Trophoblast cell (in vitro differentiated cells and primary cell): Measurements from ENCODE around the gene SPATA25.
"Not testable (repeated sequence)": the region's sequence is repeated elsewhere in the genome, so short reads cannot be mapped to it uniquely, and the experiment has no call there.

ENCODE experiments used
- DNase-seq, 2 donors: peaks; one replicate each; pipeline ENCODE4 v3.0.0-alpha.2; 2016
- H2AFZ ChIP-seq: 2 replicates; pipeline ENCODE4 v1.6.1; 2013; ENCODE audit warnings: low read length, moderate library complexity, mild to moderate bottlenecking; ENCODE audit not compliant: insufficient read depth, poor library complexity
- H2AK5ac ChIP-seq: 2 replicates; pipeline ENCODE4 v1.6.1; 2013; ENCODE audit warnings: mild to moderate bottlenecking, low read length
- H2BK120ac ChIP-seq: 2 replicates; pipeline ENCODE4 v1.6.1; 2013; ENCODE audit warnings: low read length, mild to moderate bottlenecking, moderate library complexity; ENCODE audit not compliant: insufficient read depth, poor library complexity
- H2BK12ac ChIP-seq: 2 replicates; pipeline ENCODE4 v1.6.1; 2013; ENCODE audit warnings: mild to moderate bottlenecking, low read length, moderate library complexity
- H2BK5ac ChIP-seq: 2 replicates; pipeline ENCODE4 v1.6.1; 2013; ENCODE audit warnings: low read length, low read depth, moderate library complexity, mild to moderate bottlenecking; ENCODE audit not compliant: poor library complexity
- H3K14ac ChIP-seq: 2 replicates; pipeline ENCODE4 v1.6.1; 2013; ENCODE audit warnings: mild to moderate bottlenecking, low read length
- H3K18ac ChIP-seq: 2 replicates; pipeline ENCODE4 v1.6.1; 2013; ENCODE audit warnings: mild to moderate bottlenecking, low read length
- H3K23ac ChIP-seq: 2 replicates; pipeline ENCODE4 v1.6.1; 2013; ENCODE audit warnings: low read length
- H3K27ac ChIP-seq: 2 replicates; pipeline ENCODE4 v1.5.1; 2013; ENCODE audit warnings: low read depth, mild to moderate bottlenecking, inconsistent platforms, low read length, moderate library complexity
- H3K27me3 ChIP-seq: 2 replicates; pipeline ENCODE4 v1.6.1; 2013; ENCODE audit warnings: inconsistent platforms, mild to moderate bottlenecking, low read length, moderate library complexity; ENCODE audit not compliant: insufficient read depth
- H3K36me3 ChIP-seq, 2 experiments: 1 replicate in 1 of 2; 2 replicates in 1 of 2; pipeline ENCODE4 v1.6.1; 2013; ENCODE audit warnings: low read length in 2 of 2, mild to moderate bottlenecking in 2 of 2, moderate library complexity in 1 of 2; ENCODE audit not compliant: insufficient read depth in 2 of 2, control insufficient read depth in 1 of 2
- H3K4ac ChIP-seq: 2 replicates; pipeline ENCODE4 v1.6.1; 2013; ENCODE audit warnings: low read depth, mild to moderate bottlenecking, low read length, moderate library complexity
- H3K4me1 ChIP-seq, 2 experiments: 1 replicate in 1 of 2; 2 replicates in 1 of 2; pipeline ENCODE4 v1.6.1; 2013; ENCODE audit warnings: low read length in 2 of 2, mild to moderate bottlenecking in 2 of 2, moderate library complexity in 1 of 2; ENCODE audit not compliant: insufficient read depth in 2 of 2, control insufficient read depth in 1 of 2
- H3K4me2 ChIP-seq: 2 replicates; pipeline ENCODE4 v1.6.1; 2013; ENCODE audit warnings: inconsistent platforms, mild to moderate bottlenecking, low read length, moderate library complexity
- H3K4me3 ChIP-seq: 2 replicates; pipeline ENCODE4 v1.5.1; 2013; ENCODE audit warnings: mild to moderate bottlenecking, low read depth, low read length, inconsistent platforms
- H3K79me1 ChIP-seq: one replicate; pipeline ENCODE4 v1.6.1; 2013; ENCODE audit warnings: low read length
- H3K79me2 ChIP-seq: 2 replicates; pipeline ENCODE4 v1.6.1; 2013; ENCODE audit warnings: low read length, mild to moderate bottlenecking; ENCODE audit not compliant: control insufficient read depth, insufficient read depth, poor library complexity
- H3K9ac ChIP-seq: 2 replicates; pipeline ENCODE4 v1.6.1; 2013; ENCODE audit warnings: mild to moderate bottlenecking, low read length
- H3K9me3 ChIP-seq: 2 replicates; pipeline ENCODE4 v1.6.1; 2013; ENCODE audit warnings: low read depth, mild to moderate bottlenecking, control low read depth, inconsistent platforms, low read length; ENCODE audit not compliant: insufficient read depth
- H4K12ac ChIP-seq: 2 replicates; pipeline ENCODE4 v1.6.1; 2013; ENCODE audit warnings: low read depth, mild to moderate bottlenecking, low read length, moderate library complexity
- H4K8ac ChIP-seq: 2 replicates; pipeline ENCODE4 v1.6.1; 2013; ENCODE audit warnings: low read depth, mild to moderate bottlenecking, low read length, moderate library complexity
- H4K91ac ChIP-seq: one replicate; pipeline ENCODE4 v1.6.1; 2013; ENCODE audit warnings: low read depth, mild to moderate bottlenecking, low read length, moderate library complexity
- WGBS: extraction: QIAGEN DNeasy Blood & Tissue Kit; methylation state at CpG from one replicate; pipeline ENCODE4 v1.1.7; 2013; ENCODE audit warnings: missing lambda C conversion rate; ENCODE audit not compliant: insufficient read length, insufficient coverage; ENCODE audit errors: extremely low coverage; 5-methylcytosine and 5-hydroxymethylcytosine counted together

SPATA25 gene

DNA sequence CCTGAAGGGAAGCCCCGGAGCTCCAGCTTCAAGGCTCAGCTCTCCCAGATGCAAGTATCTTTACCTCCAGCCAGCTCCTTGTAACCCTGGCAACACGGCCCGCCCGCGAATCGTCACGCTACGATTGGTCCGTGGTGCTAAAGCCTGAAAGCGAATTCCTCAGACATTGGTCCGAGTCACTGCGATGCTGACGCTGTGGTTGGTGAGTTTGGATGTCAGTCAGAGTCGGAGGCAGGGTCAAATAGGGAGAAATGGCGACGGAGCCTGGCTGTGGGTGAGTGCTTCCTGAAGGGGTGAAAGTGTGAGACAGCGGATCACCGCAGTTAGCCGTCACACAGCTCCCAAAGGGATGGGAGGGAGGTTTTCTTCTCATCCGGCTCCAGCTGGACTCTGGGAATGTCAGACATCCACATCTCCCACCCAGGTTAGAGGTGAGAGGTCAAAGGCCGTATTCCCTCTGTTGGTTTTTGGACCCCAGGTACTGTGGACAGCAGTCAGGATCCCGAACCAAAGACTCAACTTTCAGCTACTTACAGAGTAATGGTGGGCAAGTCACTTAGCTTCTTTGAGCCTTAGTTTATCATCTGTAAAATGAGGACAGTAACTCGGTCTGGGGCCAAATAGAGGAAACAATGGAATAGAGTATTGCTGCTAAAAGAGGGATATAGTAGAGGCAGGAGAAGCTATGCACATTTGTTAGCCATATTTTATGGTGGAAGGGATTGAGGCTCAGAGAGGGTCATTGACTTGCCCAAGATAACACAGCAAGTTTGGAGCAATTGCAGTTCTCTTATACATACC lies 6.2 kb downstream of the SPATA25 start, which contains the start of gene ZSWIM1:
Gene ZSWIM1 (plus strand): TSS at position 240 of the 801 bp plus-strand sequence. CDS start 1,366 bp downstream, outside the sequence.
- Histone ChIP-seq H3K18ac (peak within 1 kb of the TSS; percentile 24), H2BK12ac (no peak within 1 kb of the TSS), H3K36me3 (peaks cover 29 to 31% of the 10 kb centered on the region in 2 experiments), H3K9ac (peak within 1 kb of the TSS; percentile 77), H3K4me1 (no peaks in the 10 kb centered on the region), H3K23ac (no peak within 1 kb of the TSS), H3K27ac (no peak within 1 kb of the TSS), H3K4ac (peak within 1 kb of the TSS; percentile 82), H2BK120ac (no peak within 1 kb of the TSS), H3K27me3 (no peaks in the 10 kb centered on the region), H2AK5ac (peak within 1 kb of the TSS; percentile 27), H3K79me2 (peaks cover 3% of the 10 kb centered on the region), H3K9me3 (no peaks in the 10 kb centered on the region), H3K79me1 (peaks cover 3% of the 10 kb centered on the region), H2BK5ac (no peak within 1 kb of the TSS), H4K91ac (peak within 1 kb of the TSS; percentile 56), H3K4me3 (peak within 1 kb of the TSS; percentile 81), H3K4me2 (peak within 1 kb of the TSS; percentile 70), H3K14ac (peak within 1 kb of the TSS; percentile 68), H4K12ac (peak within 1 kb of the TSS; percentile 9), H4K8ac (peak within 1 kb of the TSS; percentile 89), H2AFZ (no peak within 1 kb of the TSS)
- DNase-seq, result peak; percentile 100
- WGBS, result no CpG with 5 or more reads among the region's 23 CpGs

DNA sequence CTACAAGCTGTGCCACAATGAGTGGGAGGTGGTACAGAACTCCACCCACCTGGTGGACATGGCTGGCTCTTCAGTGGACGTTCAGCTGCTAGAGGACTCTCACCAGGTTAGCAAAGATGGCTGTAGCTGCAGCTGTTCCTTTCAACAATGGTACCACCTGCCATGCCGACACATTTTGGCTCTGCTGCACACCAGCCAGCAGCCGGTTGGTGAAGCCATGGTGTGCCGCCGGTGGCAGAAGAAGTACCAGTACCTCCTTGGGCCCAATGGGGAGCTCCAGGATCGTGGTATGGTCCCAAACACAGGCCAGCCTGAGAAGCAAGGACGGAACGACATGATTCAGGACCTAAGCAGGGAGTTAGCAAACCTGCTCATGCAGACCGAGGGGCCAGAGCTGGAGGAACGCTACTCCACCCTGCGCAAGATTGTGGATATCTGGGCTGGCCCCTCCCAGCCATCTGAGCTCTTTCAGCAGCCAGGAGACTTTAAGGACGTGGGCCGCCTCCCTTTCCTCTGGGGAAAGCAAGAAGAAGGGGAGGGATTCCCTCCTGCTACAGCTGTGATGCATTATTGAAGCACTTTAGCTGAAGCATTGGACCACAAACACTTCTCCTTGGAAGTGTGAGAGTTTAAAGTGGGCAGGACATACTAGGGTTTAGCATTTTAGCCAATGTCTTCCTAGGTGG lies 9.2 kb downstream of the SPATA25 start:
- no peaks in the 10 kb centered on the region for H3K27me3 ChIP-seq
- H3K23ac ChIP-seq, result no peak overlapping the region
- no peak overlapping the region for H2AK5ac ChIP-seq
- no peak for DNase-seq
- H4K8ac ChIP-seq, result no peak overlapping the region
- H3K27ac ChIP-seq, result no peak overlapping the region
- H3K14ac ChIP-seq, result no peak overlapping the region
- no peak overlapping the region for H2AFZ ChIP-seq
- H3K18ac ChIP-seq, result no peak overlapping the region
- no peak overlapping the region for H3K4me2 ChIP-seq
- no peak overlapping the region for H3K9ac ChIP-seq
- H2BK120ac ChIP-seq, result no peak overlapping the region
- no CpG with 5 or more reads among the region's 13 CpGs for WGBS
- H3K9me3 ChIP-seq, result no peaks in the 10 kb centered on the region
- no peak overlapping the region for H3K4me3 ChIP-seq
- H4K12ac ChIP-seq, result no peak overlapping the region
- no peak overlapping the region for H2BK12ac ChIP-seq
- no peak overlapping the region for H3K4ac ChIP-seq
- H3K36me3 ChIP-seq, result peaks cover 21 to 22% of the 10 kb centered on the region in 2 experiments
- peaks cover 0 to 2% of the 10 kb centered on the region in 2 experiments for H3K4me1 ChIP-seq
- H4K91ac ChIP-seq, result no peak overlapping the region
- H2BK5ac ChIP-seq, result no peak overlapping the region
- peaks cover 3% of the 10 kb centered on the region for H3K79me1 ChIP-seq
- H3K79me2 ChIP-seq, result peaks cover 3% of the 10 kb centered on the region

DNA sequence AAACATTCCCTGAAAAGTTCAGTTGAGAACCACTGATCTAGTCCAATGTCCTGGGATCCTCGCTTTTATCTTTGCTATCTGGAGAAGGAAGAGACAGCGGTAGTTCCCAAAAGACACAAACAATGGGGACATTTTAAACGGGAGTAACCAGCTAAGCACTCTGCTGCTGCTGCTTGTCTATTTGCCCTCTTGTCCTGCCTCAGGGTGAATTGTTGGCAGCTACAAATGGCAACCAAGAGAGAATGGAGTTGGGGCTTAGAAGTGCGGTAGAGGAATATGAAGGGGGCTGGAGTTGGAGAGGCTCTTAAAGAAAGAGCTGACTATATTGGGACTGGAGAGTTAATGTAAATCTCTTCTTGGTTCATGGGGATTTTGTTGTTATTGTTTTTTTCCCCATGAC lies 12.8 kb downstream of the SPATA25 start:
- Histone ChIP-seq H3K27ac (no peak overlapping the region), H2AK5ac (no peak overlapping the region), H3K27me3 (no peaks in the 10 kb centered on the region), H3K14ac (no peak overlapping the region), H3K4me2 (no peak overlapping the region), H2BK5ac (no peak overlapping the region), H3K9me3 (no peaks in the 10 kb centered on the region), H3K9ac (no peak overlapping the region), H2BK12ac (no peak overlapping the region), H3K4ac (no peak overlapping the region), H3K79me1 (no peaks in the 10 kb centered on the region), H3K23ac (no peak overlapping the region), H3K4me3 (no peak overlapping the region), H4K12ac (no peak overlapping the region), H3K4me1 (peaks cover 5 to 10% of the 10 kb centered on the region in 2 experiments), H2AFZ (no peak overlapping the region), H3K79me2 (no peaks in the 10 kb centered on the region), H3K36me3 (peaks cover 12 to 14% of the 10 kb centered on the region in 2 experiments), H2BK120ac (no peak overlapping the region), H4K8ac (no peak overlapping the region), H3K18ac (no peak overlapping the region), H4K91ac (no peak overlapping the region)
- no CpG with 5 or more reads among the region's 4 CpGs for WGBS
- no peak for DNase-seq

DNA sequence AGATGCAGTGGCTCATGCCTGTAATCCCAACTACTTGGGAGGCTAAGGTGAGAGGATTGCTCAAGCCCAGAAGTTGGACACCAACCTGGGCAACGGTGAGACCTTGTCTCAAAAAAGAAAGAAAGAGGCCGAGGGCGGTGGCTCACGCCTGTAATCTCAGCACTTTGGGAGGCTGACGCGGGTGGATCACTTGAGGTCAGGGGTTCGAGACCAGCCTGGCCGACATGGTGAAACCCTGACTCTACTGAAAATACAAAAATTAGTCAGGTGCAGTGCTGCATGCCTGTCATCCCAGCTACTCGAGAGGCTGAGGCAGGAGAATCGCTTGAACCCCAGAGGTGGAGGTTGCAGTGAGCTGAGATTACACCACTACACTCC lies 13.3 kb downstream of the SPATA25 start:
- not testable (repeated sequence) for DNase-seq, H3K4me2 ChIP-seq, H3K4ac ChIP-seq, H2BK12ac ChIP-seq, H2BK5ac ChIP-seq, H4K8ac ChIP-seq, H3K9me3 ChIP-seq, H4K91ac ChIP-seq, H4K12ac ChIP-seq, H2AK5ac ChIP-seq, H3K27ac ChIP-seq, H3K18ac ChIP-seq, H2BK120ac ChIP-seq, H3K14ac ChIP-seq, H3K79me1 ChIP-seq, H3K4me3 ChIP-seq, H3K79me2 ChIP-seq, H3K23ac ChIP-seq, H2AFZ ChIP-seq, H3K9ac ChIP-seq, H3K27me3 ChIP-seq
- Histone ChIP-seq H3K36me3 (peaks cover 12 to 14% of the 10 kb centered on the region in 2 experiments), H3K4me1 (peaks cover 5 to 10% of the 10 kb centered on the region in 2 experiments)
- no CpG with 5 or more reads among the region's 10 CpGs for WGBS
